Activated T-helper 1 cell treated with anti-CD3 and anti-CD28 coated beads, Interleukin-12 subunit alpha, Interleukin-12 subunit beta, Interleukin-2, Interleukin-4 antibody, amounts not matched to agents 30 ng/mL and 10 ng/mL and 1 ng/mL, durations not matched to agents 14 hours and 24 hours and 36 hours (primary cell): ENCODE measurements around the gene ALS2CL. TPM values are rescaled to one million over a fixed set of nuclear protein-coding genes. Genes with fewer than 3 reads are reported as not detected.

ENCODE experiments used
- DNase-seq: peaks from one replicate; pipeline ENCODE4 v3.0.0; 2021; ENCODE audit warnings: low spot score
- H3K27ac Mint-ChIP-seq: one replicate; pipeline ENCODE4 v1.8.0; 2021; ENCODE audit warnings: mild to moderate bottlenecking, mixed read lengths
- H3K27me3 Mint-ChIP-seq: one replicate; pipeline ENCODE4 v1.8.0; 2022; ENCODE audit warnings: mild to moderate bottlenecking, moderate library complexity, mixed read lengths; ENCODE audit not compliant: insufficient read depth
- H3K36me3 Mint-ChIP-seq: one replicate; pipeline ENCODE4 v1.8.0; 2021; ENCODE audit warnings: low read depth, mixed read lengths
- H3K4me1 Mint-ChIP-seq: one replicate; pipeline ENCODE4 v1.8.0; 2021; ENCODE audit warnings: low read depth, mixed read lengths
- H3K4me3 Mint-ChIP-seq: one replicate; pipeline ENCODE4 v1.8.0; 2021; ENCODE audit warnings: mild to moderate bottlenecking, moderate library complexity, mixed read lengths
- H3K9me3 Mint-ChIP-seq: one replicate; pipeline ENCODE4 v1.8.0; 2021; ENCODE audit warnings: mixed read lengths
- intact Hi-C: fragments of 100-400 bp; cut with micrococcal nuclease; formaldehyde crosslinking; loops from one replicate; pipeline ENCODE4 v1.15.1; 2024
- total RNA-seq: library from RNA; stranded (reverse); gene quantifications from 2 replicates; pipeline ENCODE4 v1.2.3, GENCODE V29; 2022

The ALS2CL gene
- total RNA-seq, 1 donor from 2014 or later = 0.10 TPM

DNA sequence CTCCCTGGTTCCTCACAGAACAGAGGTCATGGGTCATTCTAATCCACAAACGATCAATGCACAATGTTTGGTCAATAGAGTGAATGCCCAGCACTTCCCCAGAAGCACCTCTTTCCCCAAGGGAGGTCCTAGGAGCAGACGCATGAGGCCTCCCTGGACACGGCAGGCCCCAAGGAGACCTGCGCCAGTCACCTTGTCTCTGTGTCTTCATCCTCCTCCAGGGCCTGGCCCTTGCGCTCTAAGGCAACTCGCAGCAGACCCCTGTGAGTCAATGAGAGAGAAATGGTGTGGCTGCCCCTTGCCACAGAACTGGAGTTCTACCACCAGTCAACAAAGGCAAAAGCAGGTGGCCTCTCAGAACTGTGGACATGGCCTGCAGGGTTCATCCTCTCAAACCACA lies 18.1 kb downstream of the ALS2CL start:
- no peak overlapping the region for H3K27ac Mint-ChIP-seq
- intact Hi-C loops = no loop called here
- H3K4me1 Mint-ChIP-seq = no peaks in the 10 kb centered on the region
- no peak overlapping the region for H3K4me3 Mint-ChIP-seq
- H3K27me3 Mint-ChIP-seq = no peaks in the 10 kb centered on the region
- no peaks in the 10 kb centered on the region for H3K36me3 Mint-ChIP-seq
- DNase-seq = no peak
- H3K9me3 Mint-ChIP-seq = no peaks in the 10 kb centered on the region

- DNase-seq = no peak
- Mint-ChIP-seq H3K4me1 (no peaks in the 10 kb centered on the region), H3K9me3 (no peaks in the 10 kb centered on the region)
Measured at GRCh38 chr3:46674031-46674845, 19.2 kb downstream of the ALS2CL start.

DNA sequence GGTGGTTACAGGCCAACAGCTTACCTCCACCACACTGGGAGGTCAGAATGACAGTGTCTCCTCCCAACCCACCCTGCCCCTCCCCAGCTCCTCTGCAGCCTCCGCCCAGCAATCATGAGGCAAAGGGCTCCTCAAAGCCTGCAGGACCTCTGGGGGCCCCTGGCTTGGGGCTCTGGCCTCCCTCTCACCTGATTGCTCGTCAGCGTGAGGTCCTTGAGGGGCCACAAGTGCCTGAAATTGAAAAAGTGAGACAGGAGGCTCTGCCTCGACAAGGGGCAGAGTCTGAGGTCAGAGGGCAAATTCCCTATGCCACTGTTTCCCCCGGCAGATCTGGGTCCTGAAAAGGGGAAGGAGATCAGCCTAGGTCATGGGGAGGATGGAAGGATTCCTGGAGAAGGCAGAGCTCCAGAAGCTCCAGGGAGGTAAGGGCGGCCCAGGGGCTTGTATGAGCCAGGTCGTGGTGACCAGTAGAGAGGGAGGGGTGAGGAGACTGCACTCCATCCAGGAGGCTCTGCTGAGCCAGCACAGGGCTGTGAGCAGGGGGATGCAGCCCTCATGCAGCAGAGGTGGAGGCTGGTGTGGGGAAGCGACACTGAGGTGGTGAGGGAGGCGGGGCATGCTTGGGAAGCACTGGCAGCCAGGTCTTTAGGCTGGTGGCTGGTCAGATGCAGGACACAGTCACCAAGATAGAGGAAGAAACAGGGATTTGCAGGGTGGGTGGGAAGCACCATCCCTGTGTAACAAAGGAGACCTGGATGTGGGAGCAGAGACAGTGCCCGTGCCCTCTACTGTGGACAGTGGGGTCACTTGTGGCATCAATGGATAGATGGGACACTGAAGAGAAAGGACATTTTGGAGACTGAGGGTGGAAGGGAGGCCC lies 20.1 kb downstream of the ALS2CL start:
- Mint-ChIP-seq H3K4me1 (no peaks in the 10 kb centered on the region), H3K9me3 (no peaks in the 10 kb centered on the region), H3K36me3 (no peaks in the 10 kb centered on the region), H3K4me3 (no peak overlapping the region), H3K27me3 (no peaks in the 10 kb centered on the region), H3K27ac (no peak overlapping the region)
- DNase-seq = no peak
- intact Hi-C loops = no loop called here

More at GRCh38 chr3:46674031-46674845, 19.2 kb downstream of the ALS2CL start:
- intact Hi-C loops = no loop called here
- Mint-ChIP-seq H3K27ac (no peak overlapping the region), H3K27me3 (no peaks in the 10 kb centered on the region), H3K4me3 (no peak overlapping the region), H3K36me3 (no peaks in the 10 kb centered on the region)

GRCh38 chr3:46672349-46672695 lies 21.2 kb downstream of the ALS2CL start:
- no peak overlapping the region for H3K4me3 Mint-ChIP-seq
- H3K27ac Mint-ChIP-seq = no peak overlapping the region
- intact Hi-C loops = no loop called here
- H3K9me3 Mint-ChIP-seq = no peaks in the 10 kb centered on the region
- H3K4me1 Mint-ChIP-seq = no peaks in the 10 kb centered on the region
- no peaks in the 10 kb centered on the region for H3K36me3 Mint-ChIP-seq
- no peak for DNase-seq
- H3K27me3 Mint-ChIP-seq = no peaks in the 10 kb centered on the region

GRCh38 chr3:46671541-46672348 lies 21.7 kb downstream of the ALS2CL start:
- no peak overlapping the region for H3K4me3 Mint-ChIP-seq
- H3K27ac Mint-ChIP-seq = no peak overlapping the region
- H3K4me1 Mint-ChIP-seq = no peaks in the 10 kb centered on the region
- intact Hi-C loops = no loop called here
- H3K27me3 Mint-ChIP-seq = no peaks in the 10 kb centered on the region
- no peaks in the 10 kb centered on the region for H3K9me3 Mint-ChIP-seq
- no peaks in the 10 kb centered on the region for H3K36me3 Mint-ChIP-seq
- DNase-seq = no peak

DNA sequence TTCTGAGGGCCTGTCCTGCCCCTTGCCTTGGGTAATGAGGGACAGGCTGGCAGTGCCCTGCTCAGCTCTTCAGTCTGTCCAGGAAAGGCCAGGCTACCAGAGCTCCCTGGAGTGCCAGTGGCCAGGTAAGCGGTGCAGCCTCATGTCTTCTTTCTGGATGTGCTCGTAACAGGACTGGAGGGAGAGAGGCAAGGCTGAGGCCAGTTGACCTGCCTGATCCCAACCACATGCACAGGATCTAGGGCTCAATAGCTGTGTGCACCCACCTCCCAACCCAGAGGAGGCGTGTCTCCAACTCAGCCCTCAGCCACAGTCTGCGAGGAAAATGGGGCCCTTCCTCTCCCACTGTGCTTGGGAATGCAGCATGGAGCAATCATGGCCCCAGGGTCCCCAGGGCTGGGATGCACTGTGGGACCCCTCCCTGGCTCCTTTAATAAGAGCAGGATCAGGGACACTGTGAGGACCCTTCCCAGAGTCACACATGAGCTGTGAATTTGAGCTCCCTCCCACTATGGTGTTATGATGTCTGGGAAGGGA lies 22.5 kb downstream of the ALS2CL start:
- no peaks in the 10 kb centered on the region for H3K36me3 Mint-ChIP-seq
- no peak overlapping the region for H3K27ac Mint-ChIP-seq
- no peak for DNase-seq
- H3K9me3 Mint-ChIP-seq = no peaks in the 10 kb centered on the region
- no peaks in the 10 kb centered on the region for H3K27me3 Mint-ChIP-seq
- intact Hi-C loops = no loop called here
- H3K4me1 Mint-ChIP-seq = no peaks in the 10 kb centered on the region
- H3K4me3 Mint-ChIP-seq = no peak overlapping the region

- intact Hi-C loops = no loop called here
- H3K27ac Mint-ChIP-seq = no peak overlapping the region
- H3K36me3 Mint-ChIP-seq = no peaks in the 10 kb centered on the region
- no peaks in the 10 kb centered on the region for H3K9me3 Mint-ChIP-seq
- no peak for DNase-seq
- no peak overlapping the region for H3K4me3 Mint-ChIP-seq
- H3K4me1 Mint-ChIP-seq = no peaks in the 10 kb centered on the region
- no peaks in the 10 kb centered on the region for H3K27me3 Mint-ChIP-seq
Measured at GRCh38 chr3:46670000-46670890, 23.2 kb downstream of the ALS2CL start.

DNA sequence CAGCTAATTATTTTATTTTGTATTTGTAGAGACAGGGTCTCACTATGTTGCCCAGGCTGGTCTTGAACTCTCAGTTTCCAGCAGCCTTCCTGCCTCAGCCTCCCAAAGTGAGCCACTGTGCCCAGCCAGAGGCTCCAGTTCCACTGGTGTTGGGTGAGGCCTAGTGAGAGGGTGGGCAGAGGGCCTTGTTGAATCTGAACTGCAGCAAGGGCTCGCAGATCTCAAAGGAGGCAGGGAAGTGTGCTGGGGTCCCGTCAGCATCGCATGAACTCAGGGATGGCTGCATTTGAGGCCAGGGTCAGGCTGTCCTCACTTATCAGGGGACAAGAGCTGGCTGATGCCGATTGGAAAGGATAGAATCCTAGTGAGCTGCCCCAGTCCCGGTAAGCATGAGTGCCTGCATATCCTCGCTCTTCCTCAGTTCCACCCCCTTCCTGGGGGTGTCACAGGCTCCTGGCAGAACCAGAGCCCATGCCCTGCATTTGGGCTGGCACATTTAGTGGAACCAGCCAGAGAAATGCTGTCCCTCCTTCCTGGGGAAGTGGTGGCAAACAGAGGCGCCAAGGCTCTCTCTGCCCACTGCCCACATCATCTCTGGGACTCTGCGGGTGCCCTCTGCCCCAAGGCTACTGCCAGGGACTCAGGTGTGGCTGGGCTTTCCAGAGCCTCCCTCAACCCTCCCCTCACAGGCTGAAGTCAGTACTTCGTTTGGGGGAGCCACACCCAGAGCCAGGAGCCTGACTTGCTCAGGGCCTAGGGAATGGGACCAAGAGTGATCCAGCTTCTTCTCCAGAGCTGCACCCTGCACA lies 24.1 kb downstream of the ALS2CL start:
- Mint-ChIP-seq H3K36me3 (no peaks in the 10 kb centered on the region), H3K9me3 (no peaks in the 10 kb centered on the region), H3K4me1 (no peaks in the 10 kb centered on the region), H3K27ac (no peak overlapping the region), H3K4me3 (no peak overlapping the region), H3K27me3 (no peaks in the 10 kb centered on the region)
- no peak for DNase-seq
- intact Hi-C loops = no loop called here

DNA sequence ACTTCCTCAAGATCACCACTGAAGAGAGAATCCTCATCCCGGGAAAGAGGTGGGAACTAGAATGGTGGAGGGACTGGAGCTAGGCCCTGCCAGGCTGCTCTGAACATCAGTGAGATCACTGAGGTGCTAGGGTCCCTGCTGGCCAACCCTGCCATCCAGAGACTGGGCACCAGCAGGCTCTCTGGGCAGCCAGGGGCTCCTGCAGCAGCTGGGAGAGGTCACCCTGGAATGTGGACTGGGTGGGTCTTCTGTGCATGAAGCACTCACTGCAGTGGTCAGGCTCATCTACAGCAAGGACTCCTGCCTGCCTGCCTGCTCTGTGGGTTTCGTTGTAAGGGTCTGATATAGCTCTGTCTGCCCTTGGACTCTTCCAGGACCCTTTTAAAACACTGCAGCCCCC lies 24.9 kb downstream of the ALS2CL start:
- Mint-ChIP-seq H3K36me3 (no peaks in the 10 kb centered on the region), H3K27me3 (no peaks in the 10 kb centered on the region), H3K4me3 (no peak overlapping the region), H3K27ac (no peak overlapping the region), H3K9me3 (no peaks in the 10 kb centered on the region), H3K4me1 (no peaks in the 10 kb centered on the region)
- intact Hi-C loops = no loop called here
- no peak for DNase-seq

GRCh38 chr3:46668116-46668515 lies 25.4 kb downstream of the ALS2CL start:
- intact Hi-C loops = no loop called here
- no peak overlapping the region for H3K4me3 Mint-ChIP-seq
- no peaks in the 10 kb centered on the region for H3K36me3 Mint-ChIP-seq
- H3K27ac Mint-ChIP-seq = no peak overlapping the region
- no peak for DNase-seq
- H3K4me1 Mint-ChIP-seq = no peaks in the 10 kb centered on the region
- no peaks in the 10 kb centered on the region for H3K27me3 Mint-ChIP-seq
- no peaks in the 10 kb centered on the region for H3K9me3 Mint-ChIP-seq

GRCh38 chr3:46667657-46668056 lies 25.8 kb downstream of the ALS2CL start:
- no peak for DNase-seq
- Mint-ChIP-seq H3K27ac (no peak overlapping the region), H3K4me3 (no peak overlapping the region), H3K36me3 (no peaks in the 10 kb centered on the region), H3K27me3 (no peaks in the 10 kb centered on the region), H3K9me3 (no peaks in the 10 kb centered on the region), H3K4me1 (no peaks in the 10 kb centered on the region)
- intact Hi-C loops = no loop called here
